HEK293 (cell line): ENCODE data around the gene SLIT1.

Source experiments
- CTCF ChIA-PET: fragments of 350-600 bp; formaldehyde crosslinking; extraction: SDS; loops from one replicate; lab custom pipeline; 2021; ENCODE audit warnings: antibody characterized with exemption; lab: Yijun Ruan, JAX
- POLR2A ChIA-PET: fragments of 300-600 bp; formaldehyde crosslinking; extraction: SDS; loops from one replicate; lab custom pipeline; 2020; ENCODE audit warnings: antibody characterized with exemption, inconsistent platforms; lab: Yijun Ruan, JAX
- H3K27ac ChIP-seq: fragments of 200-500 bp; sonication (Bioruptor generic); 2 replicates; pipeline ENCODE4 v1.5.1; 2014; ENCODE audit warnings: low read depth, low read length, control low read depth, inconsistent platforms; ENCODE audit errors: extremely low read depth
- H3K36me3 ChIP-seq, 2 experiments: fragments of 200-500 bp in 1 of 2; sonication (Bioruptor generic) in 1 of 2; 1 replicate in 1 of 2; 2 replicates in 1 of 2; pipeline ENCODE4 v1.5.1; 2014 to 2017; ENCODE audit warnings: inconsistent platforms in 2 of 2, low read length in 2 of 2; ENCODE audit not compliant: control insufficient read depth in 2 of 2, insufficient read depth in 1 of 2
- H3K4me1 ChIP-seq: fragments of 200-500 bp; sonication (Bioruptor generic); 2 replicates; pipeline ENCODE4 v1.5.1; 2014; ENCODE audit warnings: mild to moderate bottlenecking, low read length, inconsistent platforms; ENCODE audit not compliant: control insufficient read depth, insufficient read depth
- H3K4me3 ChIP-seq: 2 replicates; pipeline ENCODE4 v1.5.1; 2011; ENCODE audit warnings: low read depth, mild to moderate bottlenecking, control low read depth, low read length, moderate library complexity
- H3K9me3 ChIP-seq: fragments of 200-500 bp; sonication (Bioruptor generic); 2 replicates; pipeline ENCODE4 v1.5.1; 2014; ENCODE audit warnings: low read depth, low read length, inconsistent platforms; ENCODE audit not compliant: control insufficient read depth, insufficient read depth
- HIC1 ChIP-seq: fragments of 450-650 bp; formaldehyde crosslinking; IDR thresholded peaks from 2 replicates; pipeline ENCODE4 v1.5.1; 2016; ENCODE audit warnings: missing biosample characterization, missing genetic modification characterization
- RBAK ChIP-seq: fragments of 450-650 bp; formaldehyde crosslinking; IDR thresholded peaks from 2 replicates; pipeline ENCODE4 v1.5.1; 2016; ENCODE audit warnings: missing biosample characterization, missing genetic modification characterization
- SALL2 ChIP-seq: fragments of 450-650 bp; formaldehyde crosslinking; IDR thresholded peaks from 2 replicates; pipeline ENCODE4 v1.5.0; 2017; ENCODE audit warnings: missing biosample characterization, mild to moderate bottlenecking, missing genetic modification characterization, borderline replicate concordance
- SETDB1 ChIP-seq: IDR thresholded peaks from one replicate; pipeline ENCODE4 v1.6.1; 2017; ENCODE audit warnings: mild to moderate bottlenecking, low read length, moderate library complexity, mixed read lengths; ENCODE audit not compliant: insufficient read length
- ZIC2 ChIP-seq: fragments of 450-650 bp; formaldehyde crosslinking; IDR thresholded peaks from 2 replicates; pipeline ENCODE4 v1.5.1; 2016; ENCODE audit warnings: missing biosample characterization, missing genetic modification characterization
- ZNF148 ChIP-seq: fragments of 450-650 bp; formaldehyde crosslinking; IDR thresholded peaks from 2 replicates; pipeline ENCODE4 v1.5.0; 2017; ENCODE audit warnings: missing biosample characterization, missing genetic modification characterization, borderline replicate concordance
- ZNF157 ChIP-seq: fragments of 450-650 bp; formaldehyde crosslinking; IDR thresholded peaks from 2 replicates; pipeline ENCODE4 v1.5.1; 2016; ENCODE audit warnings: missing biosample characterization, missing genetic modification characterization
- ZNF175 ChIP-seq: fragments of 450-650 bp; formaldehyde crosslinking; IDR thresholded peaks from 2 replicates; pipeline ENCODE4 v1.5.1; 2016; ENCODE audit warnings: missing biosample characterization, missing genetic modification characterization
- ZNF18 ChIP-seq: fragments of 450-650 bp; formaldehyde crosslinking; IDR thresholded peaks from 2 replicates; pipeline ENCODE4 v1.5.1; 2016; ENCODE audit warnings: missing biosample characterization, missing genetic modification characterization
- ZNF184 ChIP-seq: fragments of 450-650 bp; IDR thresholded peaks from 2 replicates; pipeline ENCODE4 v1.5.1; 2018; ENCODE audit warnings: missing biosample characterization, mild to moderate bottlenecking, missing genetic modification characterization
- ZNF398 ChIP-seq: fragments of 450-650 bp; formaldehyde crosslinking; IDR thresholded peaks from 2 replicates; pipeline ENCODE4 v1.5.1; 2017; ENCODE audit warnings: missing biosample characterization, missing genetic modification characterization
- ZNF501 ChIP-seq: fragments of 450-650 bp; formaldehyde crosslinking; IDR thresholded peaks from 2 replicates; pipeline ENCODE4 v1.5.1; 2016; ENCODE audit warnings: missing biosample characterization, missing genetic modification characterization
- ZNF555 ChIP-seq: fragments of 450-650 bp; formaldehyde crosslinking; conservative IDR thresholded peaks from 2 replicates; pipeline ENCODE4 v1.5.1; 2017; ENCODE audit warnings: missing biosample characterization, mild to moderate bottlenecking, missing genetic modification characterization, inconsistent platforms
- ZNF776 ChIP-seq: fragments of 450-650 bp; formaldehyde crosslinking; IDR thresholded peaks from 2 replicates; pipeline ENCODE4 v1.5.0; 2017; ENCODE audit warnings: missing biosample characterization, missing genetic modification characterization, borderline replicate concordance

The SLIT1 gene

GRCh38 chr10:97010695-97011206 lies 175.0 kb downstream of the SLIT1 start (continued):
- TF ChIP-seq ZNF148 (tag by site-specific recombination) (no peak), ZNF501 (tag by site-specific recombination) (no peak), SALL2 (tag by site-specific recombination) (no peak), RBAK (tag by site-specific recombination) (no peak), ZNF18 (tag by site-specific recombination) (no peak)
- TF ChIP-seq, all 188 proteins: peak for 0

- ChIA-PET CTCF (interaction anchor here (0.7 kb wide), 1 partner anchor 46 kb away, joined by 3 read pairs; no protein-coding TSS in a partner anchor), POLR2A (no interaction called here)
- no peaks in the 10 kb centered on the region for H3K4me1 ChIP-seq
Measured at GRCh38 chr10:97007417-97007816, 178.3 kb downstream of the SLIT1 start.

GRCh38 chr10:97006364-97006763 lies 179.4 kb downstream of the SLIT1 start:
- H3K4me1 ChIP-seq = no peaks in the 10 kb centered on the region
- no peak for TF ChIP-seq ZNF776 (tag by site-specific recombination)
- TF ChIP-seq HIC1 = no peak
- TF ChIP-seq ZNF175 = no peak
- TF ChIP-seq ZNF184 = no peak
- TF ChIP-seq ZIC2 (tag by site-specific recombination) = no peak
- TF ChIP-seq ZNF501 (tag by site-specific recombination) = no peak
- TF ChIP-seq ZNF157 (tag by site-specific recombination) = no peak
- CTCF ChIA-PET = interaction anchor here (0.7 to 1.0 kb wide), 2 partner anchors 102 to 224 kb away, joined by 4 read pairs; no protein-coding TSS in a partner anchor
- no peaks in the 10 kb centered on the region for H3K9me3 ChIP-seq
- POLR2A ChIA-PET = no interaction called here
- H3K4me3 ChIP-seq = no peak overlapping the region
- H3K27ac ChIP-seq = no peak overlapping the region
- no peaks in the 10 kb centered on the region for H3K36me3 ChIP-seq

More at GRCh38 chr10:97007417-97007816, 178.3 kb downstream of the SLIT1 start:
- Histone ChIP-seq H3K4me3 (no peak overlapping the region), H3K36me3 (no peaks in the 10 kb centered on the region), H3K9me3 (no peaks in the 10 kb centered on the region), H3K27ac (no peak overlapping the region)
- no peak for TF ChIP-seq ZNF398 (tag by site-specific recombination)
- peak; percentile 75 for TF ChIP-seq SETDB1
- TF ChIP-seq ZNF555 (tag by site-specific recombination) = no peak
